A549 treated with AZD2906 at 1 μM for 4 hours (cell line): ENCODE results near the gene ADAT1. TPM values are rescaled to one million over a fixed set of nuclear protein-coding genes. Genes with fewer than 3 reads are reported as not detected.

Source experiments
- total RNA-seq: library from RNA; stranded (reverse); fragments of 200-300 nt; extraction: Qiagen RNA extraction; gene quantifications from 5 replicates; pipeline ENCODE4 v1.2.3, GENCODE V29; 2022

The ADAT1 gene
- 33.1 to 35.5 TPM (median 35.1 TPM) in 5 replicates for total RNA-seq

DNA sequence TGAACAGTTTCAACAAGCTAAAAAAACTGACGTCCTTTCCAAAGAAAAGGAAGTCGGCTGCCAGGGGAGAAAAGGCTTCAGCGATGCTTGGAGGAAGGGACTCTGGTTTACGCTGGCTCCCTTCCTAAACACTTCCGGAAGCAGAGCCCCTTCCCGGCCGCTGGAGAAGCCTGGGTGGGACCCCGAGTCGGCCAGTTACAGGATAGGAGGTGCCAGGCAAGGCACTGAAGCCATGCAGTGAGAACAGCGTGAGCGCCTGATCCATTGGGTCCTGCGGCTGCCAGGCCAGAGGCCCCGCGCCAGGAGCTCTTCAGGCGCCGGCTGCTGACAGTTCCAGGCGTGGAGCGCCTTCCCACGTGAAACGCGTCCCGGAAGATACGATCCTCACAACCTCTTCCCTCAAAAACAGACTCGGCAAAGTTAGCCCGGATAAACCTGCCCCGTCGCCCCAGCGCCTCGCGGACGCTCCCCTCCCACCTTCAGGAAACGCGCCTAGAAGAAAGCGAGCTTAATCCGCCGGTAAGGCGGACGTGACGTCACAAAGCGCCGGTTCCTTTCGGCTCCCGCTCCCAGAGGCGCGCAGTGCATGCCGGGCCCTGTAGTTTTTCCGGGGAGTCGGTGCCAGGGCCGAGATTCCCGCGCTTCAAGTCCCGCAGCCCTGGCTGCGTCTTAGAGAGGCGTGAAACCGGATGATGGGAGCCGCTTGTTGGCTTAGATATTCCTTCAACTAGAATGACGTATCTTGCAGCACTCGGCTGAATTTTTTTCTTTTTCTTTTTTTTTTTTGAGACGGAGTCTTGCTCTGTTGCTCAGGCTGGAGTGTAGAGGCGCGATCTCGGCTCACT is at the start of gene ADAT1:
TSS of gene ADAT1 (minus strand) at position 521 of the 845 bp plus-strand sequence. CDS start 2,482 bp downstream, outside the sequence.

DNA sequence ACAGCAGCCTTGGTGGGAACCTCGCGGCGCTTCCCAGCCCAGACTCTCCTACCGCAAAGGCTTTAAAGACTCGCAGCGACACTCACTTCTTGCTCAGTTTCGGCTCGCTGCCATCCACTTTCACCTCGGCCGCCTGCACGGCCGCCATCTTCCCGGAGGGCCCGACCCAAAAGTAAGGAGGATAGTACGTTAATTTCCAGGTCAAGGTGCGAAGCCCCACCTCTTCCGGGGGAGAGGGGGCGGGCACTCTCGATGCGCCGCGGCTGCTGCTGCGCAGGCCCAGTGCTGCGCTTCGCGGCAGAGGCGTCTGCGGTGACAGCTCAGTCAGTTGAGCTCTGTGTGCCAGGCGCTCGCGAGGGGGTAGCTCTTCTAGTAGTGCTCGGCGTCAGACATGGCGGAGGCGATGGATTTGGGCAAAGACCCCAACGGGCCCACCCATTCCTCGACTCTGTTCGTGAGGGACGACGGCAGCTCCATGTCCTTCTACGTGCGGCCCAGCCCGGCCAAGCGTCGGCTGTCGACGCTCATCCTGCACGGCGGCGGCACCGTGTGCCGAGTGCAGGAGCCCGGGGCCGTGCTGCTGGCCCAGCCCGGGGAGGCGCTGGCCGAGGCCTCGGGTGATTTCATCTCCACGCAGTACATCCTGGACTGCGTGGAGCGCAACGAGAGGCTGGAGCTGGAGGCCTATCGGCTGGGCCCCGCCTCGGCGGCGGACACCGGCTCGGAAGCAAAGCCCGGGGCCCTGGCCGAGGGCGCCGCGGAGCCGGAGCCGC is 24.6 kb upstream of the ADAT1 start, which contains the start of the genes KARS1 and TERF2IP:
TSS of gene KARS1 (minus strand) at position 174 of the 773 bp plus-strand sequence. CDS start at position 148, 26 bp downstream.
TSS of gene TERF2IP (plus strand) at position 282 of the 773 bp plus-strand sequence. CDS start at position 392, 110 bp downstream.

DNA sequence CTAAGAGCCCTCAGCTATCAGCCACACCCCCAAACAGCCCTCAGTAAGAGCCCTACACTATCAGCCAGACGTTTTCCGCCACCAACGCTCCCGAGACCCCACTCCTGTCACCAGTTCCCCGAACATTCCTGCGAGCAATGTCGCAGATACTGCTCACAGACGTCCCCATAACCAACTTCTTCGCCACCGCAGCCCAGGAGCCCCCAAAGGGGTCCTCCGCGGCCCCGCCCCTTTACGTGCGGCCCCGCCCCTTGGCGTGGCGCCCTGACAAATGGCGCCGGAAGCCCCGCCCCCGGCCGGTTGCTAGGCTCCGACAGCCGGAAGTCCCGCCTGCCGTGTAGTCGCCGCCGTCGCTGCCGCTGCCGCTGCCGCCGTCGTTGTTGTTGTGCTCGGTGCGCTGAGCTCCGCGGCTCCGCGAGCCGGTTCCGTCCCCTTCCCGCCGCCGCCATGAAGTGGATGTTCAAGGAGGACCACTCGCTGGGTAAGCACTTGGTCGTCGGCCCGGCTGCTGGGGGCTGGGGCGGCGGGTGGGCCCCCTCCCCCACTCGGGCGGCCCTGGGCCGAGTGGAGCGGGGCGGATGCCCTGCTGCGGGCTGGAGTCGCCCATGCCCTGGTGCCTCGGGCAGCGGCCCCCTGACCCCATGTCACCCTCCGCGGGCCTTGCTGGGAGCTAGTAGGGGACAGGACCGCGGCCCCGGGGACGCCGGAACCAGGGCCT is 56.9 kb downstream of the ADAT1 start, which contains the start of gene GABARAPL2:
TSS of gene GABARAPL2 (plus strand) at position 340 of the 718 bp plus-strand sequence. CDS start at position 448, 108 bp downstream.

DNA sequence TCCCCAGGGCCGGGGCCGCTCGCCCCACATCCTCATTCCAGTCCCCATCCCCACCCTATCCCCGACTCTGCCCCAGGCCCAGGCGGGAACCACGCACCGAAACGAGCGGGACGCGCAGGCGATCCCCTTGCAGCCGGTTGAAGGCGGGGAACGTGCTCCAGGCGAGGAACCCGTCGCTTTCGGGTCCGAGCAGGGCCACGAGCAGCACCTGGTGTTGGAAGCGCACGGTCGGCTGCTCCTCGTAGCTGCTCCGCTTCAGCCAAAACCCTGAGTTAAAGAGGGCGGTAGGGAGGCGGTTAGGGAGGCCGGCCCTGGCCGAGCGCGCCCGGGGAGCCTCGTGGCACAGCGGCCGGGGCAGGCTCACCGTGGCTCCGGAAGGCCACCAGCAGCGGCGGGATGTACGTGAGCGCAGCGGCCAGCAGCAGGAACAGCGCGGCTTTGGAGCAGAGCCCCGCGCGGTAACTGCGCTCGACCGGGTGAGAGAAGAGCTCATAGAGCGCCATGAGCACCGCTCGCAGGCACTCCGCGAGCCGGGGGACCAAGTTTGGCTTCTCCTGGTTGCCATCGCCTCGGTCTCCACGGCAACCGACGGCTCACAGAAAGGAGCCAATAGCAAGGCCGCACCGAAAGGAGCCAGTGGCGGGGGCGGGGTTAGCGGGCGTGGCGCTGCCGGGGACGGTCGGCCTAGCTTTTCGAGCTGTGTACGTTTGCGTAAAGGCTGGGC is 67.2 kb downstream of the ADAT1 start, which contains the start of gene TMEM231:
TSS of gene TMEM231 (minus strand) at position 546 of the 724 bp plus-strand sequence. CDS start at position 503, 43 bp downstream.

Other genes with a start within 250 kb of the ADAT1 start
- 61.0 to 74.5 TPM (median 65.0 TPM) in 5 replicates for gene CFDP1, start 189.8 kb downstream of the ADAT1 start, total RNA-seq
- gene TMEM170A, start 158.6 kb downstream of the ADAT1 start, total RNA-seq = 13.8 to 15.5 TPM (median 14.5 TPM) in 5 replicates
- 0.09 to 0.30 TPM (median 0.20 TPM) in 5 replicates for gene CHST6, start 127.8 kb downstream of the ADAT1 start, total RNA-seq
- not detected in 5 replicates for gene CHST5, start 87.2 kb downstream of the ADAT1 start, total RNA-seq
- 8.2 to 10.6 TPM (median 9.0 TPM) in 5 replicates for gene TMEM231, start 67.0 kb downstream of the ADAT1 start, total RNA-seq
- 85.8 to 90.1 TPM (median 87.9 TPM) in 5 replicates for gene GABARAPL2, start 56.9 kb downstream of the ADAT1 start, total RNA-seq
- 156 to 178 TPM (median 164 TPM) in 5 replicates for gene KARS1, start 24.4 kb upstream of the ADAT1 start, total RNA-seq
- 41.4 to 45.0 TPM (median 44.1 TPM) in 5 replicates for gene TERF2IP, start 24.5 kb upstream of the ADAT1 start, total RNA-seq
- gene CPHXL2, start 53.7 kb upstream of the ADAT1 start, total RNA-seq = not detected in 5 replicates
- 0.08 to 0.09 TPM in 2 of 5 replicates, not detected in the others for gene DUXB, start 78.2 kb upstream of the ADAT1 start, total RNA-seq
- gene CPHXL, start 103.2 kb upstream of the ADAT1 start, total RNA-seq = not detected in 5 replicates